H1 (cell line): ENCODE measurements around the gene STAT5A.

Experiments
- BRCA1 ChIP-seq: IDR thresholded peaks from 2 replicates; pipeline ENCODE4 v1.6.1; 2012; ENCODE audit warnings: low read depth, low read length, improper control_type of control experiment
- CTBP2 ChIP-seq: IDR thresholded peaks from 2 replicates; pipeline ENCODE4 v1.7.0; 2011; ENCODE audit warnings: borderline replicate concordance, mild to moderate bottlenecking, moderate library complexity, mixed read lengths, low read length; ENCODE audit not compliant: insufficient read depth, insufficient read length
- CTCF ChIP-seq, 3 experiments: IDR thresholded peaks; 1 replicate in 2 of 3; 2 replicates in 1 of 3; pipeline versions ENCODE4 v1.5.1 to v1.6.1; 2011; ENCODE audit warnings: low read length in 3 of 3, mild to moderate bottlenecking in 3 of 3, inconsistent platforms in 2 of 3, low read depth in 1 of 3, moderate library complexity in 1 of 3; ENCODE audit not compliant: insufficient read depth in 1 of 3; ENCODE audit errors: control extremely low read depth in 1 of 3
- EZH2 ChIP-seq: fragments of 200-600 bp; sonication (generic); IDR thresholded peaks from 2 replicates; pipeline ENCODE4 v1.7.1; 2012; ENCODE audit warnings: low read depth, mild to moderate bottlenecking, moderate library complexity, low read length, inconsistent platforms; ENCODE audit not compliant: severe bottlenecking
- FOSL1 ChIP-seq: IDR thresholded peaks from 2 replicates; pipeline ENCODE4 v1.6.1; 2011; ENCODE audit warnings: mild to moderate bottlenecking, low read depth, low read length, moderate library complexity; ENCODE audit not compliant: insufficient read depth
- GTF2F1 ChIP-seq: IDR thresholded peaks from 2 replicates; pipeline ENCODE4 v1.6.1; 2012; ENCODE audit warnings: low read depth, low read length, improper control_type of control experiment, borderline replicate concordance
- JUN ChIP-seq: IDR thresholded peaks from 2 replicates; pipeline ENCODE4 v1.6.1; 2011; ENCODE audit warnings: low read depth, mild to moderate bottlenecking, improper control_type of control experiment, low read length
- KDM5A ChIP-seq: fragments of 200-600 bp; IDR thresholded peaks from 2 replicates; pipeline ENCODE4 v1.7.1; 2012; ENCODE audit warnings: mild to moderate bottlenecking, low read length, inconsistent platforms, mixed read lengths
- MAFK ChIP-seq: IDR thresholded peaks from 2 replicates; pipeline ENCODE4 v1.6.1; 2012; ENCODE audit warnings: low read depth, mild to moderate bottlenecking, improper control_type of control experiment, low read length
- POLR2A ChIP-seq, 2 experiments: IDR thresholded peaks; 1 replicate in 1 of 2; 2 replicates in 1 of 2; pipeline ENCODE4 v1.6.1; 2011; ENCODE audit warnings: low read depth in 2 of 2, low read length in 2 of 2, mild to moderate bottlenecking in 2 of 2; ENCODE audit errors: control extremely low read depth in 1 of 2
- POLR2AphosphoS5 ChIP-seq: IDR thresholded peaks from 2 replicates; pipeline ENCODE4 v1.6.1; 2011; ENCODE audit warnings: low read depth, low read length
- SIRT6 ChIP-seq: IDR thresholded peaks from one replicate; pipeline ENCODE4 v1.7.1; 2012; ENCODE audit warnings: low read length, inconsistent platforms
- TAF1 ChIP-seq: IDR thresholded peaks from 2 replicates; pipeline ENCODE4 v1.6.1; 2011; ENCODE audit warnings: mild to moderate bottlenecking, low read depth, low read length
- TEAD4 ChIP-seq: IDR thresholded peaks from 2 replicates; pipeline ENCODE4 v1.6.1; 2012; ENCODE audit warnings: low read depth, low read length, inconsistent platforms, mixed read lengths

- TF ChIP-seq JUN (no peak), BRCA1 (no peak), CTCF (IDR thresholded peaks at IDR 0.05; ENCODE audit: control extremely low read depth in 1 of 3, insufficient read depth in 1 of 3, low read depth in 1 of 3, low read length in 3 of 3) (no peak), MAFK (no peak), TAF1 (no peak), EZH2 (no peak), KDM5A (no peak), POLR2A (IDR thresholded peaks at IDR 0.05; ENCODE audit: control extremely low read depth in 1 of 2, low read depth in 2 of 2, low read length in 2 of 2) (no peak), POLR2AphosphoS5 (no peak), CTBP2 (no peak), GTF2F1 (no peak), TEAD4 (no peak), FOSL1 (no peak), SIRT6 (no peak)
Measured at GRCh38 chr17:42315402-42316156, 27.3 kb downstream of the STAT5A start.
